ENCODE results near the gene ATXN7L3.
A peak's percentile ranks its signal among the peaks of the same experiment; 100 is the strongest.

ATXN7L3 gene

GRCh38 chr17:44219108-44219615, 19.5 kb upstream of the ATXN7L3 start:
- peak in 2 of 4 experiments; percentile 52 to 54 for DNase-seq (ENCODE audit: low read depth in 4 of 4, low spot score in 1 of 4)

DNA sequence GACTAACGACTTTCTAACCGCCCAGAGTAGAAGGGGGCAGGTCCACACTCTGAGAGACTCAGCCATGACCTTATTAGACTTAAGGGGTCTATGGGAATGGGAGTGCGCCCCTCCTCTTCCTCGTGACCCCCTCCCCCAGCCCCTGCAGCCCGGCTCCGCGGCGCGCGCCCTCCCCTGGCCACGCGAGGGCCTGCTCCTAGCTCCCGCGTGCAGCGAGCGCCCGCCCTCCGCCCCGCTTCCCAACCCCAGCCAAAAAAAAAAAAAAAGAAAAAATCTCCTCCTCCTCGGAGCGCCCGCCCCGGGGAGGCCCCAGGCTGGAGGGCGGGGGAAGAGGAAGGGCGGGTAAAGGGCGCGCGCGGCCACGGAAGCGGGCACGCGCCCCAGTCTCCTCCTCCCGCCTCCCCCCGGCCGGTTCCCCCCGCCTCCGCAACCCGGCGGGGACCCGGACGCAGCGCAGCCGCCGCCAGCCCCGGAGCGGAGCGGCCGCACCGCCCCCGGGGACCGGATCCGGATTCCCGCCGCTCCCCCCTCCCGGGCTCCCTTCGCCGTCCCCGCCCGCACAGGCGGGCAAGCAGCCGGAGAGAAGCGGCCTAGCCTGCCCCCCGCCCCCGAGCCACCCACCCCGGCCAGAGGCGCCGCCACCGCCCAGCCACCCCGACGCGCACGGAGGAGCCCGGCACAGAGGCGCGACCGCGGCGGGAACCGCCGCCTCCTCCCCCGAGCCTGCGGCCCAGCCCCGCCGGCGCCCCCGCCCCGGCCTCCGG, 18.8 kb upstream of the ATXN7L3 start:
- peak in 3 of 4 experiments; percentile 67 to 80 (median 80) for DNase-seq (ENCODE audit: low read depth in 4 of 4, low spot score in 1 of 4)

DNA sequence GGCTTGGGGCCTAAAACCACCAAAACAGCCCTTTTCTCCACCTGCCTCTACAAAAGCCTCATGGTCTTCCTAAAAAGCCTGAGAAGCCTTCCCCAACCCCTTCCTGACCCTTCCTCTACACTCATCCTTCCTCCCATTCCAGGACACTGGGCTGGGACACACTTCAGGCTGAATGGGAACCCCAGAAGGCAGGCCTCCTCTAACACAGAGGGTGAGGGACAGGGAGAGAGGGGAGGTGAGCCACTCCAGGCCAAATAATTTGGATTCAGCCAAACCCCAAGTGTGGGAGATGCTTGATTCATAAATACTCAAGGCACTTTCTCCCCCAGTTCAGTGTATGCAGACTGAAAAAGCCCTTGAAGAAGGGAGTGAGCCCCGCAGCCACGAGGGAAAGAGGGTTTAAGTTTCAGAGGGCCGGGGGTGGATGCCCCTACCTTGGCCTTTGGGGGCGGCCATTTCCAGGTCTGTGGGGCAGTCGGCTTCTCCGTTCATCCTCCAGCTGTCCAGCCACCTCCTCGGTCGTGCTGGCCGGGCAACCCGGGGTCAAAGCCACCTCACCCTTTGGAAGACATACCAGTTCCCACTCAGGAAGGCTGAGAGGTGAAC, 18.2 kb upstream of the ATXN7L3 start:
- DNase-seq (ENCODE audit: low read depth in 4 of 4, low spot score in 1 of 4), result no peak

- DNase-seq (ENCODE audit: low read depth in 4 of 4, low spot score in 1 of 4), result no peak
These were observed 17.0 kb upstream of the ATXN7L3 start for GRCh38 chr17:44216694-44217093.

DNA sequence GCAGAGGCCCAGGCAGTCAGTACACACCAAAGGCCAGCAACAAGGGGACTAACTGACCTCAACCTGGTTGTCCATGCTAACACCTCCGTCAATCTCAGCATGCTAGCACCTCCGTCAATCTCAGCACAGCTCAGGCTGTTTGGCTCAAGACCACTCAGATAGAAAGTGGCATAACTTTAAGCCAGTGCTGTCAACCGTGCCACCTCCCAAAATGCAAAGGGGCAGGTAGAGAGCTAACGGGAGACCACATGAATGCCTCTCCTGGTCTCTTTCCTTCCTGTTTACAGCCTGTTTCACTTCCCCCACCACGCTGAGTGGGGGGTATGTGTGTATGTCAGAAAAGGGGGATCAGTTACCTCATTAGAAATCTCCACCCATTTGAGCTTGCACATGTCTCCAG, 16.5 kb upstream of the ATXN7L3 start:
- DNase-seq (ENCODE audit: low read depth in 4 of 4, low spot score in 1 of 4), result no peak

- DNase-seq (ENCODE audit: low read depth in 4 of 4, low spot score in 1 of 4), result no peak
These were observed 15.2 kb upstream of the ATXN7L3 start for GRCh38 chr17:44214896-44215295.

DNA sequence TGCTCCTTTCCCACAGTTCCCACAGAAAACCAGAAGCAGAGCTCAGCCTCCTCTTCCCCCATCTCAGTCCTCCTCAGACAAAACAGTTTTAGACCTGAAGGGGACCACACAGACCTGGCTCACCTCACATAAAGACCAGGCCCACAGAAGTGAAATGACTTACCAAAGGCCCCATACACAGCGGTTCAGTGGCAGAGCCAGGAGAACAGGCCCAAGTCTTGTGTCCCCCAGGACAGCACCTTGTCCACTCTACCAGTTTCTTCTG, 14.5 kb upstream of the ATXN7L3 start:
- no peak for DNase-seq (ENCODE audit: low read depth in 4 of 4, low spot score in 1 of 4)

DNA sequence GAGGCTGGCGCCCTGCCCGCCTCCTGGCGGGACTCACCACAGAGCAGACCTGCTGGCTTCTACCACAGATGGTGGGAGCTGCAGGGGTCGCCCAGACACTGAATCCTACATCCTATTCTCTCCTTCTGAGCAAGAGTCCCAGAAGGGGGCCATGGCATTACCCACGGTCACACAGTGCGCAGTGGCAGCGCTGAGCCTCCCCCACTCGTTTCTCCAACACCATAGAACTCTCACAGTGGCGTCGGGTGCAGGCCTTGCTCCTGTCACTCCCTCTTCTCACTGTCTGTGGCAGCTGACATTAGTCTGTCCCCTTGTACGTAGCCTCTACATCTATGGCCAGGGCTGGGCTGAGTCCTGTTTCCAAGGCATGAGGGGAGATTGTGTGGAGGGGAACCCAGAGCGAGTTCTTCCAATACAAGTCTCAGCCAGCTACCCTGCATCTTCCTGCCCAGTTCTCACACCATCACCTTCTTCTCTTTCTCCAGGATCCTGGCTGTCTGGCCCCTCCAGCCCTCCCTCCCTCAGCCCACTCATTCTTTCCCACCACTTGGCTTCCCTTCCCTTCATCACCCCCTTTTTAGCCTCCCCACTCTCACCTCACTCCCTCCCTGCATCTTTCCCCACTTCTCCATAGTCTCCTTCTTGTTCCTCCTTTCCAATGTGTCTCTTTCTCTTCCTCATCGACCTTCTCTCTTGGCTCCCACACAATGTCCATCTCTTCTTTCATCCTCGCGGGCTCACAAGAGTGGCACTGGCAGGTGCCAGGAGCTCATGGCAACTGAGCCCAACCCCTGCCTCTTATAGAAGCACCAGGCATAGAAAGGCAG, 13.9 kb upstream of the ATXN7L3 start:
- DNase-seq (ENCODE audit: low read depth in 4 of 4, low spot score in 1 of 4), result no peak

- DNase-seq (ENCODE audit: low read depth in 4 of 4, low spot score in 1 of 4), result no peak
These were observed 13.1 kb upstream of the ATXN7L3 start for GRCh38 chr17:44212507-44213402.

GRCh38 chr17:44211281-44212265, 11.9 kb upstream of the ATXN7L3 start:
- DNase-seq (ENCODE audit: low read depth in 4 of 4, low spot score in 1 of 4), result no peak

GRCh38 chr17:44210342-44211192, 10.9 kb upstream of the ATXN7L3 start:
- peak in 2 of 4 experiments; percentile 71 to 88 for DNase-seq (ENCODE audit: low read depth in 4 of 4, low spot score in 1 of 4)

GRCh38 chr17:44209786-44210341, 10.2 kb upstream of the ATXN7L3 start:
- peak in 1 of 4 experiments; percentile 55 for DNase-seq (ENCODE audit: low read depth in 4 of 4, low spot score in 1 of 4)

- DNase-seq (ENCODE audit: low read depth in 4 of 4, low spot score in 1 of 4), result no peak
These were observed 8.1 kb upstream of the ATXN7L3 start for GRCh38 chr17:44207743-44208142.

- no peak for DNase-seq (ENCODE audit: low read depth in 4 of 4, low spot score in 1 of 4)
These were observed 7.6 kb upstream of the ATXN7L3 start for GRCh38 chr17:44207319-44207718.

DNA sequence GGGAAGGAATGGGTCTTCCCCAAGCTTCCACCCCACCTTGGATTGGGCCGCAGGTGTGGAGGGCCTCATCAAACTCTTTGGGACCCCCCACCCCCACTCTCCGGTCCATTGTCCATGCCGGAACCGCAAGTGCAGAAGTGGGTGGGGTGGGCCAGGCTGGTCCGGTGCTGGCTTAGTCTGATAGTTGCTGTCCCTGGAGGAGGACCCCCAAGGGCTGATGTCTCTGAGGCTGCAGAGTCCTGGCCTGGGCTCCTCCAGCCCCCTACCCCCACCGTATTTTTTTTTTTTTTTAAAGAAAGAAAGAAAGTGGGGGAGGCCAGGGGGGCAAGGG, 7.1 kb upstream of the ATXN7L3 start:
- no peak for DNase-seq (ENCODE audit: low read depth in 4 of 4, low spot score in 1 of 4)

DNA sequence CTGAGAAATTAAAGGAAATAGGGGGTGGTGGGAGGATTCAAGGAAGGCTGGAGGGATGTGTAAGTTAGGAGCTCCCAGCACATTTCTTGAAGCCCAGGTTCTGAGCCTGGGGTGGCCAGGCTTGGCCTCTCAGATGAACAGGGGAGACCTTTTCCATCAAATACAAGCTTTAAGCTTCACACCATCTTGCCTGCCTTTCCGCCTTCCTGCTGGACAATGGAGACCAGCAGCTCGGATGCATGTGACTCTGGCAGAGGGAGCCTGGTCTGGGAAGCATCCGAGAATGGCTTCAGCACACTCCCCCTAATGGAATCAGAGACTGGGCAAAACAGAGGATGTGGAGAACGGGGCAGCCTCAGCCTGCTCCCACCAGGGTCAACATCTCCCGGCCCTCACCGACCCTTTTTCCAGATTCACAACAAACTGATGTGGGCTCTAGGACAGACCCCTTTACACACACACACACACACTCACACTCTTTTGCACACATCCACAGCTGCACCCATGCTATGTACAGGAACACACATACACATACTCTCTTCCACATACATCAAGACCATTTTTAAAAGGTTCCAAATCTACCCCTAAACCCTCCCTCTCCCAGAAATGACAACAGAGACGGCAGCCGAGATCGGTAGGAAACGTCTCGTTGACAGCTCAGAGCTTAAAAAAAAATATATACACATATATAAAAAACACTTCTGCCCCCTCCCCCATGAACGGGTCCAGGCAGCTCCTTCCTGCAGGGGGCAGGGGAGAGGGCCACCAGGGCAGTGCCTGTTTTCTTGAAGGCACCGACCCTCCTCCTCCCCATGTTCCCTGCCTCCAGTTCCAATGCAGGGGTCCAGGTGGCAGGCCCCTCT, 6.5 kb upstream of the ATXN7L3 start:
- no peak for DNase-seq (ENCODE audit: low read depth in 4 of 4, low spot score in 1 of 4)

DNA sequence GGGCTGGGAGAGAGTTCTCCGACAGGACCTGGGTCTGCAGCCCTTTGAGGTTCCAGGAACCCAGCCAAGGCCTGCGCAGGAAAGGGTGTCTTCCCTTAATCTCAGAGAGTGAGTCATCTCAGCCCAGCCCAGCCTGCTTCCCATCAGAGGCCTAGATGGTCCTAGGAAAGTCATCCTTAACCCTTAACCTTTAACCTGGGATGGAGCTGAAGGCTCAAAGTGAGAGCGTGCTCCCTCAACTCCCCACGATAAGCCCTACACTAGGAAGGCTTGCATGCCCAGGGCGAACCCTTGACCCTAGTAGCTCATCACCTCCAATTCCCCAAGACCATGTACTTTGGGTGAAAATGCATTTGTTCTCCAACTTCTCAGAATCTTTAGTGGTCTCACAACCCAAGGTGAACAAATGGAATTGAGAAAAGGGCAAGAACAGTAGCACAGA, 4.8 kb upstream of the ATXN7L3 start:
- no peak for DNase-seq (ENCODE audit: low read depth in 4 of 4, low spot score in 1 of 4)

Data from stimulated activated CD4-positive, alpha-beta T cell treated with anti-CD3 and anti-CD28 coated beads, Interleukin-1b, Interleukin-23, amount 100 ng/mL, for 24 hours (primary cell).